ENCODE data around the gene TMCC2.

TMCC2 gene

GRCh38 chr1:205236526-205236925 lies 8.8 kb downstream of the TMCC2 start:
- no peak overlapping the region for H4K8ac ChIP-seq (ENCODE audit: low read length)
- no peak overlapping the region for H2BK5ac ChIP-seq (ENCODE audit: low read depth, low read length, poor library complexity, severe bottlenecking)
- H3K4me2 ChIP-seq (ENCODE audit: low read length, poor library complexity, severe bottlenecking): no peak overlapping the region
- no peak overlapping the region for H2AFZ ChIP-seq (ENCODE audit: low read depth, low read length)
- H4K91ac ChIP-seq (ENCODE audit: low read length): no peak overlapping the region
- no peaks in the 10 kb centered on the region for H3K27me3 ChIP-seq (ENCODE audit: control insufficient read depth in 1 of 2, insufficient read depth in 1 of 2, low read length in 2 of 2)
- H3K9me3 ChIP-seq (ENCODE audit: control insufficient read depth, low read length): no peaks in the 10 kb centered on the region
- H3K18ac ChIP-seq (ENCODE audit: low read depth in 1 of 2, low read length in 2 of 2): no peak overlapping the region
- peaks cover 8% of the 10 kb centered on the region for H3K4me1 ChIP-seq (ENCODE audit: control insufficient read depth, insufficient read depth, low read depth, low read length)
- H2BK12ac ChIP-seq (ENCODE audit: low read length in 2 of 2): no peak overlapping the region
- peaks cover 0 to 1% of the 10 kb centered on the region in 2 experiments for H3K36me3 ChIP-seq (ENCODE audit: control insufficient read depth in 1 of 2, insufficient read depth in 2 of 2, low read depth in 1 of 2, low read length in 2 of 2)
- H2BK15ac ChIP-seq (ENCODE audit: low read depth, poor library complexity, severe bottlenecking): no peak overlapping the region
- H2BK120ac ChIP-seq (ENCODE audit: low read depth, low read length): no peak overlapping the region
- peaks cover 17% of the 10 kb centered on the region for H3K79me1 ChIP-seq (replicated peaks; ENCODE audit: low read length, poor library complexity, severe bottlenecking)
- H3K14ac ChIP-seq (ENCODE audit: low read length in 2 of 2): no peak overlapping the region
- H3K27ac ChIP-seq (ENCODE audit: low read length, poor library complexity, severe bottlenecking): no peak overlapping the region
- H3K4ac ChIP-seq (ENCODE audit: low read depth in 1 of 2, low read length in 2 of 2): no peak overlapping the region
- no peak overlapping the region for H2AK5ac ChIP-seq (ENCODE audit: low read length, severe bottlenecking)
- H3K4me3 ChIP-seq (ENCODE audit: insufficient read depth in 1 of 2, low read depth in 1 of 2, low read length in 2 of 2): no peak overlapping the region
- WGBS: 97% methylated on average over 8 of the region's 8 CpGs
- H3K9ac ChIP-seq (ENCODE audit: low read length): no peak overlapping the region
- DNase-seq: no peak
- no peak overlapping the region for H3K23ac ChIP-seq (ENCODE audit: low read length in 2 of 2)

- Histone ChIP-seq H3K27ac (ENCODE audit: low read length, poor library complexity, severe bottlenecking) (no peak overlapping the region), H3K4me2 (ENCODE audit: low read length, poor library complexity, severe bottlenecking) (no peak overlapping the region), H3K9ac (ENCODE audit: low read length) (no peak overlapping the region), H3K27me3 (ENCODE audit: control insufficient read depth in 1 of 2, insufficient read depth in 1 of 2, low read length in 2 of 2) (no peaks in the 10 kb centered on the region), H2AFZ (ENCODE audit: low read depth, low read length) (no peak overlapping the region), H3K36me3 (ENCODE audit: control insufficient read depth in 1 of 2, insufficient read depth in 2 of 2, low read depth in 1 of 2, low read length in 2 of 2) (peaks cover 0 to 6% of the 10 kb centered on the region in 2 experiments), H3K4ac (ENCODE audit: low read depth in 1 of 2, low read length in 2 of 2) (no peak overlapping the region), H3K4me1 (ENCODE audit: control insufficient read depth, insufficient read depth, low read depth, low read length) (peaks cover 8% of the 10 kb centered on the region), H3K18ac (ENCODE audit: low read depth in 1 of 2, low read length in 2 of 2) (no peak overlapping the region), H3K79me1 (replicated peaks; ENCODE audit: low read length, poor library complexity, severe bottlenecking) (peaks cover 15% of the 10 kb centered on the region), H4K8ac (ENCODE audit: low read length) (no peak overlapping the region), H3K4me3 (ENCODE audit: insufficient read depth in 1 of 2, low read depth in 1 of 2, low read length in 2 of 2) (no peak overlapping the region), H2BK15ac (ENCODE audit: low read depth, poor library complexity, severe bottlenecking) (no peak overlapping the region), H2BK12ac (ENCODE audit: low read length in 2 of 2) (no peak overlapping the region), H3K14ac (ENCODE audit: low read length in 2 of 2) (no peak overlapping the region), H4K91ac (ENCODE audit: low read length) (no peak overlapping the region), H2BK120ac (ENCODE audit: low read depth, low read length) (no peak overlapping the region), H2BK5ac (ENCODE audit: low read depth, low read length, poor library complexity, severe bottlenecking) (no peak overlapping the region), H3K9me3 (ENCODE audit: control insufficient read depth, low read length) (no peaks in the 10 kb centered on the region), H2AK5ac (ENCODE audit: low read length, severe bottlenecking) (no peak overlapping the region), H3K23ac (ENCODE audit: low read length in 2 of 2) (no peak overlapping the region)
- WGBS: 92% methylated on average over 3 of the region's 4 CpGs
- DNase-seq: no peak
Observed at GRCh38 chr1:205236951-205237475, 9.3 kb downstream of the TMCC2 start.

- Histone ChIP-seq H3K4me3 (ENCODE audit: insufficient read depth in 1 of 2, low read depth in 1 of 2, low read length in 2 of 2) (no peak overlapping the region), H3K79me1 (replicated peaks; ENCODE audit: low read length, poor library complexity, severe bottlenecking) (peaks cover 14% of the 10 kb centered on the region), H3K27me3 (ENCODE audit: control insufficient read depth in 1 of 2, insufficient read depth in 1 of 2, low read length in 2 of 2) (no peaks in the 10 kb centered on the region), H3K4ac (ENCODE audit: low read depth in 1 of 2, low read length in 2 of 2) (no peak overlapping the region), H3K14ac (ENCODE audit: low read length in 2 of 2) (no peak overlapping the region), H2AFZ (ENCODE audit: low read depth, low read length) (no peak overlapping the region), H3K27ac (ENCODE audit: low read length, poor library complexity, severe bottlenecking) (no peak overlapping the region), H4K8ac (ENCODE audit: low read length) (no peak overlapping the region), H3K9me3 (ENCODE audit: control insufficient read depth, low read length) (no peaks in the 10 kb centered on the region), H3K36me3 (ENCODE audit: control insufficient read depth in 1 of 2, insufficient read depth in 2 of 2, low read depth in 1 of 2, low read length in 2 of 2) (peaks cover 0 to 7% of the 10 kb centered on the region in 2 experiments), H4K91ac (ENCODE audit: low read length) (no peak overlapping the region), H2BK120ac (ENCODE audit: low read depth, low read length) (no peak overlapping the region), H3K18ac (ENCODE audit: low read depth in 1 of 2, low read length in 2 of 2) (no peak overlapping the region), H3K4me1 (ENCODE audit: control insufficient read depth, insufficient read depth, low read depth, low read length) (peaks cover 8% of the 10 kb centered on the region), H2BK15ac (ENCODE audit: low read depth, poor library complexity, severe bottlenecking) (no peak overlapping the region), H2BK5ac (ENCODE audit: low read depth, low read length, poor library complexity, severe bottlenecking) (no peak overlapping the region), H3K9ac (ENCODE audit: low read length) (no peak overlapping the region), H2AK5ac (ENCODE audit: low read length, severe bottlenecking) (no peak overlapping the region), H3K4me2 (ENCODE audit: low read length, poor library complexity, severe bottlenecking) (no peak overlapping the region), H2BK12ac (ENCODE audit: low read length in 2 of 2) (no peak overlapping the region), H3K23ac (ENCODE audit: low read length in 2 of 2) (no peak overlapping the region)
- 87% methylated on average over 12 of the region's 12 CpGs for WGBS
- DNase-seq: no peak
Observed at GRCh38 chr1:205237526-205238484, 10.1 kb downstream of the TMCC2 start.

GRCh38 chr1:205239078-205239477 lies 11.3 kb downstream of the TMCC2 start:
- H3K9me3 ChIP-seq (ENCODE audit: control insufficient read depth, low read length): no peaks in the 10 kb centered on the region
- H3K4ac ChIP-seq (ENCODE audit: low read depth in 1 of 2, low read length in 2 of 2): no peak overlapping the region
- H3K18ac ChIP-seq (ENCODE audit: low read depth in 1 of 2, low read length in 2 of 2): no peak overlapping the region
- no peak overlapping the region for H4K8ac ChIP-seq (ENCODE audit: low read length)
- peaks cover 0 to 7% of the 10 kb centered on the region in 2 experiments for H3K36me3 ChIP-seq (ENCODE audit: control insufficient read depth in 1 of 2, insufficient read depth in 2 of 2, low read depth in 1 of 2, low read length in 2 of 2)
- H3K9ac ChIP-seq (ENCODE audit: low read length): no peak overlapping the region
- no peak overlapping the region for H2BK120ac ChIP-seq (ENCODE audit: low read depth, low read length)
- H3K14ac ChIP-seq (ENCODE audit: low read length in 2 of 2): no peak overlapping the region
- peaks cover 18% of the 10 kb centered on the region for H3K79me1 ChIP-seq (replicated peaks; ENCODE audit: low read length, poor library complexity, severe bottlenecking)
- no peak overlapping the region for H2AK5ac ChIP-seq (ENCODE audit: low read length, severe bottlenecking)
- no peak overlapping the region for H2AFZ ChIP-seq (ENCODE audit: low read depth, low read length)
- no peak overlapping the region for H4K91ac ChIP-seq (ENCODE audit: low read length)
- H2BK5ac ChIP-seq (ENCODE audit: low read depth, low read length, poor library complexity, severe bottlenecking): no peak overlapping the region
- no peak for DNase-seq
- H3K23ac ChIP-seq (ENCODE audit: low read length in 2 of 2): no peak overlapping the region
- H3K4me3 ChIP-seq (ENCODE audit: insufficient read depth in 1 of 2, low read depth in 1 of 2, low read length in 2 of 2): no peak overlapping the region
- no peak overlapping the region for H2BK15ac ChIP-seq (ENCODE audit: low read depth, poor library complexity, severe bottlenecking)
- peaks cover 8% of the 10 kb centered on the region for H3K4me1 ChIP-seq (ENCODE audit: control insufficient read depth, insufficient read depth, low read depth, low read length)
- no peak overlapping the region for H3K4me2 ChIP-seq (ENCODE audit: low read length, poor library complexity, severe bottlenecking)
- H2BK12ac ChIP-seq (ENCODE audit: low read length in 2 of 2): no peak overlapping the region
- 95% methylated on average over 3 of the region's 3 CpGs for WGBS
- H3K27me3 ChIP-seq (ENCODE audit: control insufficient read depth in 1 of 2, insufficient read depth in 1 of 2, low read length in 2 of 2): no peaks in the 10 kb centered on the region
- H3K27ac ChIP-seq (ENCODE audit: low read length, poor library complexity, severe bottlenecking): no peak overlapping the region
